ENCODE results near the gene PARVB. TPM values are rescaled to one million over a fixed set of nuclear protein-coding genes. Genes with fewer than 3 reads are reported as not detected.

Gene PARVB
- total and polyA plus RNA-seq, 2 experiments from 2014 or later: 10.2 to 11.2 TPM

GRCh38 chr22:44100411-44100810, 76.3 kb downstream of the PARVB start:
- 97% methylated on average over 13 of the region's 13 CpGs for WGBS (ENCODE audit: low lambda C conversion rate, missing lambda C conversion rate)
- H3K9me2 ChIP-seq (replicated peaks; ENCODE audit: insufficient read depth): no peaks in the 10 kb centered on the region
- TF ChIP-seq CTCF (IDR thresholded peaks at IDR 0.05; ENCODE audit: poor library complexity) (no peak), EZH2phosphoT487 (IDR thresholded peaks at IDR 0.05; ENCODE audit: low read depth, severe bottlenecking, unreplicated experiment) (no peak), EZH2 (IDR thresholded peaks at IDR 0.05; ENCODE audit: borderline replicate concordance) (no peak)
- no peak overlapping the region for H3K27ac ChIP-seq
- H3K36me3 ChIP-seq (replicated peaks; ENCODE audit: insufficient read depth, low read depth): no peaks in the 10 kb centered on the region
- H3K79me2 ChIP-seq: no peaks in the 10 kb centered on the region
- no peak overlapping the region for H2AFZ ChIP-seq
- no peak overlapping the region for H3K4me2 ChIP-seq
- DNase-seq (ENCODE audit: low spot score): no peak
- H3K27me3 ChIP-seq: no peaks in the 10 kb centered on the region
- H4K20me1 ChIP-seq (ENCODE audit: insufficient read depth, poor library complexity, severe bottlenecking): no peaks in the 10 kb centered on the region
- H3K4me3 ChIP-seq: no peak overlapping the region
- H3K4me1 ChIP-seq (ENCODE audit: insufficient read depth): no peaks in the 10 kb centered on the region
- no peaks in the 10 kb centered on the region for H3K9me3 ChIP-seq (ENCODE audit: low read depth)

- H3K27ac ChIP-seq: no peak overlapping the region
- no peak overlapping the region for H3K4me3 ChIP-seq
- H3K27me3 ChIP-seq: no peaks in the 10 kb centered on the region
- H3K79me2 ChIP-seq: no peaks in the 10 kb centered on the region
- TF ChIP-seq EZH2phosphoT487 (IDR thresholded peaks at IDR 0.05; ENCODE audit: low read depth, severe bottlenecking, unreplicated experiment): no peak
- no peaks in the 10 kb centered on the region for H3K9me3 ChIP-seq (ENCODE audit: low read depth)
- H2AFZ ChIP-seq: no peak overlapping the region
- DNase-seq (ENCODE audit: low spot score): no peak
- no peaks in the 10 kb centered on the region for H4K20me1 ChIP-seq (ENCODE audit: insufficient read depth, poor library complexity, severe bottlenecking)
- no peaks in the 10 kb centered on the region for H3K9me2 ChIP-seq (replicated peaks; ENCODE audit: insufficient read depth)
- H3K4me2 ChIP-seq: no peak overlapping the region
- WGBS (ENCODE audit: low lambda C conversion rate, missing lambda C conversion rate): 97% methylated on average over 4 of the region's 4 CpGs
- no peaks in the 10 kb centered on the region for H3K36me3 ChIP-seq (replicated peaks; ENCODE audit: insufficient read depth, low read depth)
- H3K4me1 ChIP-seq (ENCODE audit: insufficient read depth): no peaks in the 10 kb centered on the region
These were observed 78.0 kb downstream of the PARVB start for GRCh38 chr22:44102121-44102520.

- Histone ChIP-seq H3K4me1 (ENCODE audit: insufficient read depth) (no peaks in the 10 kb centered on the region), H3K4me3 (no peak overlapping the region), H3K79me2 (no peaks in the 10 kb centered on the region), H2AFZ (no peak overlapping the region), H3K9me2 (replicated peaks; ENCODE audit: insufficient read depth) (no peaks in the 10 kb centered on the region), H4K20me1 (ENCODE audit: insufficient read depth, poor library complexity, severe bottlenecking) (no peaks in the 10 kb centered on the region), H3K36me3 (replicated peaks; ENCODE audit: insufficient read depth, low read depth) (no peaks in the 10 kb centered on the region), H3K4me2 (no peak overlapping the region), H3K27me3 (no peaks in the 10 kb centered on the region), H3K9me3 (ENCODE audit: low read depth) (no peaks in the 10 kb centered on the region), H3K27ac (no peak overlapping the region)
- DNase-seq (ENCODE audit: low spot score): no peak
- 92% methylated on average over 3 of the region's 3 CpGs for WGBS (ENCODE audit: low lambda C conversion rate, missing lambda C conversion rate)
- TF ChIP-seq EZH2phosphoT487 (IDR thresholded peaks at IDR 0.05; ENCODE audit: low read depth, severe bottlenecking, unreplicated experiment) (no peak), EZH2 (IDR thresholded peaks at IDR 0.05; ENCODE audit: borderline replicate concordance) (no peak), CTCF (IDR thresholded peaks at IDR 0.05; ENCODE audit: poor library complexity) (no peak)
These were observed 78.8 kb downstream of the PARVB start for GRCh38 chr22:44102856-44103255.

GRCh38 chr22:44103735-44104480, 79.8 kb downstream of the PARVB start:
- DNase-seq (ENCODE audit: low spot score): no peak
- no peaks in the 10 kb centered on the region for H3K9me3 ChIP-seq (ENCODE audit: low read depth)
- no peak overlapping the region for H2AFZ ChIP-seq
- no peaks in the 10 kb centered on the region for H3K79me2 ChIP-seq
- TF ChIP-seq EZH2phosphoT487 (IDR thresholded peaks at IDR 0.05; ENCODE audit: low read depth, severe bottlenecking, unreplicated experiment) (no peak), EZH2 (IDR thresholded peaks at IDR 0.05; ENCODE audit: borderline replicate concordance) (no peak), CTCF (IDR thresholded peaks at IDR 0.05; ENCODE audit: poor library complexity) (no peak)
- no peaks in the 10 kb centered on the region for H4K20me1 ChIP-seq (ENCODE audit: insufficient read depth, poor library complexity, severe bottlenecking)
- no peaks in the 10 kb centered on the region for H3K36me3 ChIP-seq (replicated peaks; ENCODE audit: insufficient read depth, low read depth)
- H3K27me3 ChIP-seq: no peaks in the 10 kb centered on the region
- H3K9me2 ChIP-seq (replicated peaks; ENCODE audit: insufficient read depth): no peaks in the 10 kb centered on the region
- H3K4me2 ChIP-seq: no peak overlapping the region
- 94% methylated on average over 13 of the region's 13 CpGs for WGBS (ENCODE audit: low lambda C conversion rate, missing lambda C conversion rate)
- H3K4me3 ChIP-seq: no peak overlapping the region
- H3K4me1 ChIP-seq (ENCODE audit: insufficient read depth): peaks cover 2% of the 10 kb centered on the region
- no peak overlapping the region for H3K27ac ChIP-seq
